Myocyte (in vitro differentiated cells): Measurements from ENCODE around the gene CDC40. TPM values are rescaled to one million over a fixed set of nuclear protein-coding genes. Genes with fewer than 3 reads are reported as not detected.
"Not testable (repeated sequence)": the region's sequence is repeated elsewhere in the genome, so short reads cannot be mapped to it uniquely, and the experiment has no call there.

ENCODE experiments used
- DNase-seq: peaks from one replicate; pipeline ENCODE4 v3.0.0-alpha.2; 2012; ENCODE audit warnings: low read depth
- total RNA-seq: library from RNA; depleted of rRNA; stranded (reverse); fragments of >200 nt; gene quantifications from 2 replicates; pipeline ENCODE4 v1.2.3, GENCODE V29; 2014

CDC40 gene
- total RNA-seq, 1 donor from 2014 or later: 16.3 TPM

GRCh38 chr6:110198561-110198960 is 18.3 kb downstream of the CDC40 start:
- DNase-seq: no peak

GRCh38 chr6:110201151-110201884 is 21.1 kb downstream of the CDC40 start:
- no peak for DNase-seq

GRCh38 chr6:110207652-110208051 is 27.4 kb downstream of the CDC40 start:
- DNase-seq: no peak

GRCh38 chr6:110211753-110212152 is 31.5 kb downstream of the CDC40 start:
- DNase-seq: no peak

- no peak for DNase-seq
Observed at GRCh38 chr6:110214338-110214737, 34.1 kb downstream of the CDC40 start.

GRCh38 chr6:110216140-110216539 is 35.9 kb downstream of the CDC40 start:
- no peak for DNase-seq

- DNase-seq: no peak
Observed at GRCh38 chr6:110217266-110217665, 37.0 kb downstream of the CDC40 start.

GRCh38 chr6:110221738-110222137 is 41.5 kb downstream of the CDC40 start:
- no peak for DNase-seq

GRCh38 chr6:110226261-110226660 is 46.0 kb downstream of the CDC40 start:
- no peak for DNase-seq

- DNase-seq: peak; percentile 6
Observed at GRCh38 chr6:110232450-110232849, 52.2 kb downstream of the CDC40 start.

GRCh38 chr6:110233770-110234374 is 53.6 kb downstream of the CDC40 start:
- DNase-seq: peak; percentile 26

GRCh38 chr6:110236007-110236406 is 55.8 kb downstream of the CDC40 start:
- DNase-seq: not testable (repeated sequence)

GRCh38 chr6:110239526-110240274 is 59.5 kb downstream of the CDC40 start:
- no peak for DNase-seq

GRCh38 chr6:110244621-110245020 is 64.4 kb downstream of the CDC40 start:
- DNase-seq: not testable (repeated sequence)

- no peak for DNase-seq
Observed at GRCh38 chr6:110246378-110246777, 66.2 kb downstream of the CDC40 start.

GRCh38 chr6:110246900-110247546 is 66.8 kb downstream of the CDC40 start:
- no peak for DNase-seq

- no peak for DNase-seq
Observed at GRCh38 chr6:110250058-110250457, 69.8 kb downstream of the CDC40 start.

- DNase-seq: no peak
Observed at GRCh38 chr6:110250838-110251237, 70.6 kb downstream of the CDC40 start.

GRCh38 chr6:110255211-110255750 is 75.1 kb downstream of the CDC40 start:
- peak; percentile 63 for DNase-seq

GRCh38 chr6:110256366-110256765 is 76.1 kb downstream of the CDC40 start:
- no peak for DNase-seq

GRCh38 chr6:110265273-110265672 is 85.0 kb downstream of the CDC40 start:
- no peak for DNase-seq
